Type B pancreatic cell (in vitro differentiated cells): ENCODE data around the gene HTRA1. TPM values are rescaled to one million over a fixed set of nuclear protein-coding genes. Genes with fewer than 3 reads are reported as not detected.
A peak's percentile ranks its signal among the peaks of the same experiment; 100 is the strongest.

Experiments used
- DNase-seq: peaks from one replicate; pipeline ENCODE4 v3.0.0; 2021; ENCODE audit warnings: mixed read lengths; ENCODE audit not compliant: unreplicated experiment; ENCODE audit errors: extremely low spot score
- H3K27ac Mint-ChIP-seq: 2 replicates; pipeline ENCODE4 v1.8.0; 2021; ENCODE audit warnings: mild to moderate bottlenecking, mixed read lengths
- H3K27me3 Mint-ChIP-seq: 2 replicates; pipeline ENCODE4 v1.8.0; 2021; ENCODE audit warnings: mixed read lengths
- H3K36me3 Mint-ChIP-seq: 2 replicates; pipeline ENCODE4 v1.8.0; 2021; ENCODE audit warnings: mixed read lengths
- H3K4me1 Mint-ChIP-seq: one replicate; pipeline ENCODE4 v1.8.0; 2021; ENCODE audit warnings: mixed read lengths; ENCODE audit not compliant: unreplicated experiment
- H3K4me3 Mint-ChIP-seq: 2 replicates; pipeline ENCODE4 v1.8.0; 2021; ENCODE audit warnings: mild to moderate bottlenecking, mixed read lengths
- H3K9me3 Mint-ChIP-seq: 2 replicates; pipeline ENCODE4 v1.8.0; 2021; ENCODE audit warnings: mixed read lengths
- total RNA-seq: library from RNA; stranded (reverse); gene quantifications from 2 replicates; pipeline ENCODE4 v1.2.1, GENCODE V29; 2021; ENCODE audit warnings: low replicate concordance
- TF ChIP-seq, protein P1 (sequence below): fragments of 200-600 bp; sonication (generic); conservative IDR thresholded peaks from 2 replicates; pipeline ENCODE4 v1.5.0; 2021; ENCODE audit warnings: antibody characterized with exemption, mild to moderate bottlenecking

Gene HTRA1
- total RNA-seq, 1 donor from 2014 or later, result 32.6 TPM

DNA sequence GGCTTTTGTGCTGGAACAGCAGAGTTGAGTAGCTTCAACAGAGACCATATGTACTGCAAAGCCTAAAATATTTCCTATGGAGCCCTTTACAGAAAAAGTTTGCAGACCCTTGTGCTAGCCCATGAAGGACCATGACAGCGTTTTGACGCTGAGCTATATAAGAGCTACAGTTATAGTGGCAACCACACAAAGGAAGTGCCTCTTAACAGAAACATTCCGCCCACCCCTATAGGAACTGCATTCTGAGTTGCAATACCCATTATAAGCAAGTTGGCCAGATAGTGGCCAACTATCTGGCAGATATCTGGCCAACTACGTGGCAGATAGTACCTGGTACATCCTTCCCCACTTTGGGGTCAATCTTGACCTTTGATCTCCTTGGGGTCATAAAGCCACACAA lies 51.7 kb downstream of the HTRA1 start:
- no peak overlapping the region for H3K4me3 Mint-ChIP-seq
- H3K9me3 Mint-ChIP-seq, result no peaks in the 10 kb centered on the region
- H3K27ac Mint-ChIP-seq, result no peak overlapping the region
- H3K27me3 Mint-ChIP-seq, result no peaks in the 10 kb centered on the region
- H3K36me3 Mint-ChIP-seq, result no peaks in the 10 kb centered on the region
- TF ChIP-seq, protein P1, sequence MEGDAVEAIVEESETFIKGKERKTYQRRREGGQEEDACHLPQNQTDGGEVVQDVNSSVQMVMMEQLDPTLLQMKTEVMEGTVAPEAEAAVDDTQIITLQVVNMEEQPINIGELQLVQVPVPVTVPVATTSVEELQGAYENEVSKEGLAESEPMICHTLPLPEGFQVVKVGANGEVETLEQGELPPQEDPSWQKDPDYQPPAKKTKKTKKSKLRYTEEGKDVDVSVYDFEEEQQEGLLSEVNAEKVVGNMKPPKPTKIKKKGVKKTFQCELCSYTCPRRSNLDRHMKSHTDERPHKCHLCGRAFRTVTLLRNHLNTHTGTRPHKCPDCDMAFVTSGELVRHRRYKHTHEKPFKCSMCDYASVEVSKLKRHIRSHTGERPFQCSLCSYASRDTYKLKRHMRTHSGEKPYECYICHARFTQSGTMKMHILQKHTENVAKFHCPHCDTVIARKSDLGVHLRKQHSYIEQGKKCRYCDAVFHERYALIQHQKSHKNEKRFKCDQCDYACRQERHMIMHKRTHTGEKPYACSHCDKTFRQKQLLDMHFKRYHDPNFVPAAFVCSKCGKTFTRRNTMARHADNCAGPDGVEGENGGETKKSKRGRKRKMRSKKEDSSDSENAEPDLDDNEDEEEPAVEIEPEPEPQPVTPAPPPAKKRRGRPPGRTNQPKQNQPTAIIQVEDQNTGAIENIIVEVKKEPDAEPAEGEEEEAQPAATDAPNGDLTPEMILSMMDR, result no peak
- peaks cover 17% of the 10 kb centered on the region for H3K4me1 Mint-ChIP-seq
- no peak for DNase-seq

DNA sequence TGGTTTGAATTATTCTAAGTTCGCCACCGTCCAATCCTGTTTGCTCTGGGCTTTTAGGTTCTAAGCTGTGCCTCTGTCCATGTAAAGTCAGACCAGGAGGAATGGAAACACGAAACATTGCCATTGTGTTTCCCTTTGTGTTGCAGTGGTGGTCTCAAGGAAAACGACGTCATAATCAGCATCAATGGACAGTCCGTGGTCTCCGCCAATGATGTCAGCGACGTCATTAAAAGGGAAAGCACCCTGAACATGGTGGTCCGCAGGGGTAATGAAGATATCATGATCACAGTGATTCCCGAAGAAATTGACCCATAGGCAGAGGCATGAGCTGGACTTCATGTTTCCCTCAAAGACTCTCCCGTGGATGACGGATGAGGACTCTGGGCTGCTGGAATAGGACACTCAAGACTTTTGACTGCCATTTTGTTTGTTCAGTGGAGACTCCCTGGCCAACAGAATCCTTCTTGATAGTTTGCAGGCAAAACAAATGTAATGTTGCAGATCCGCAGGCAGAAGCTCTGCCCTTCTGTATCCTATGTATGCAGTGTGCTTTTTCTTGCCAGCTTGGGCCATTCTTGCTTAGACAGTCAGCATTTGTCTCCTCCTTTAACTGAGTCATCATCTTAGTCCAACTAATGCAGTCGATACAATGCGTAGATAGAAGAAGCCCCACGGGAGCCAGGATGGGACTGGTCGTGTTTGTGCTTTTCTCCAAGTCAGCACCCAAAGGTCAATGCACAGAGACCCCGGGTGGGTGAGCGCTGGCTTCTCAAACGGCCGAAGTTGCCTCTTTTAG lies 52.9 kb downstream of the HTRA1 start:
- DNase-seq, result peak; percentile 27
- H3K4me3 Mint-ChIP-seq, result no peak overlapping the region
- H3K4me1 Mint-ChIP-seq, result peaks cover 9% of the 10 kb centered on the region

DNA sequence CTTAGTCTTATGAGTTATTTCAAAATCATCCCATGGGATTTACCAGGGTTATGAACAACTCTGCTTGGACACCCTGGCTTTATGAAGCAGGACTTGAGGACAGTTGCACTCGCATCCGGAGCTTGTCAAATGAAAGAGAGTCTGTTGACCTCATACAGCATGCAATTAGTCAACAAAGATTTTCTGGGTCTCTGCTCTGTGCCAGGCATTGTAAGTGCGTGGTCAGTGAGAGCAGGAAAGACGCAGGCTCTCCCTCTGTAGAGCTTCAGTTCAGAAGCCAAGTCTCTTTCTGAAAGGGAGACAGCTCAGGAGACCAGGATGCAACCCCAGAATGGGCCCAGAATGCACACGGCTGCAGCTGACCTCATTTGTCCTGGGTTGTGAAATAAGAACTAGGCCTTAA lies 53.7 kb downstream of the HTRA1 start:
- H3K36me3 Mint-ChIP-seq, result no peaks in the 10 kb centered on the region
- H3K27me3 Mint-ChIP-seq, result peaks cover 5% of the 10 kb centered on the region
- no peaks in the 10 kb centered on the region for H3K9me3 Mint-ChIP-seq
- TF ChIP-seq, protein P1, result no peak
- no peak overlapping the region for H3K27ac Mint-ChIP-seq
- H3K4me3 Mint-ChIP-seq, result no peak overlapping the region
- H3K4me1 Mint-ChIP-seq, result peaks cover 5% of the 10 kb centered on the region
- DNase-seq, result no peak

More for the DNA sequence above, 52.9 kb downstream of the HTRA1 start:
- Mint-ChIP-seq H3K27me3 (peaks cover 5% of the 10 kb centered on the region), H3K9me3 (no peaks in the 10 kb centered on the region), H3K36me3 (no peaks in the 10 kb centered on the region), H3K27ac (no peak overlapping the region)
- TF ChIP-seq, protein P1, result no peak

DNA sequence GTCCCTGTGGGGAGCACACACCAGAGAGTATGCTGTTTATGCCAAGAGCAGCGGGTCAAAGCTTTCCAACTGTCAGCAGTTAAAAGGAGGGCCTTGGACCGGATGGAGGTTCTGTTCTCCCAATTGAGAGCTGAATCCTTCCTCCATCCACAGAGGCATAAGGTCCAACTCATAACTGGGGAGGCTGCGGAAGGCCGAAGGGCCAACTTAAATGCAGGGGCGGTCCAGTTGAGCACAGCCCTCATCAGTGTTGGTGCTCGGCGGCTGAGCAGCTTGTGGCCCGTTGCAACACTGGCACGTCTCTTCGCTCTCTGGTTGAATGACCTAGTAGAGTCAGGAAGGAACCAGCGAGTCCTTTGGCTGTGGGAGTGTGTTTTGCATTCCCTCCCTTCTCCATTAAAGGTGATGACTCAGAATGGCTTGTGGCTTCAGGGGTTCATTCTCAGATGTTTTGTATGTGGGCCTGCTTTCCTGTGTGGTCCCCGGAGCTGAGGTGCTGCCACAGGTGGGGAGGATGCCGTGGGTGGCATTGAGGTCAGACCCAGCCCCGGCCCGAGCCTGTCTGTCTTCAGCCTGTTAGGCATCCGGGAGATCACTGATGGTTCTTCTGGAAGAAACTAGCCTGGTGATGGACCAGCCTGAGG lies 54.4 kb downstream of the HTRA1 start:
- Mint-ChIP-seq H3K4me1 (no peaks in the 10 kb centered on the region), H3K4me3 (no peak overlapping the region), H3K9me3 (no peaks in the 10 kb centered on the region), H3K27me3 (peaks cover 5% of the 10 kb centered on the region), H3K27ac (no peak overlapping the region), H3K36me3 (no peaks in the 10 kb centered on the region)
- DNase-seq, result no peak
- TF ChIP-seq, protein P1, result no peak

DNA sequence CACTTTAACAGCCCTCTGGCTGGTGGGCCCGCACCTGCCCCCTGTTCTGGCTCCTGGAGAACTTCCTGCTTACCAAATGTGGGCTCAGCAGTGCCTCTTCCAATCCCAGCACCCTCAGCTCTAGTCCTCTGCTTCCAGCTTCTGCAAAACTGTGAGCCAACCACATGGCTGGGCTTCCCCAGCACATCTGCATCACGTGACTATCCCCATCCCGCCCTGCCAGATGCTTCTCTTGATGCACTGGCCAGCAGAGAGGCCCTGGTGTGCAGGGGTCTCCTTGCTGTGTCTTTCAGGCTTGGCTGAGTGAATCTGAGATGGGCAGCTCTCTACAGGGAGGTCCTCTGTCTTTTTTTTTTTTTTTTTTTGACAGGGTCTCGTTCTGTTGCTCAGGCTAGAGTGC lies 55.4 kb downstream of the HTRA1 start:
- no peaks in the 10 kb centered on the region for H3K36me3 Mint-ChIP-seq
- H3K27ac Mint-ChIP-seq, result no peak overlapping the region
- H3K9me3 Mint-ChIP-seq, result no peaks in the 10 kb centered on the region
- no peaks in the 10 kb centered on the region for H3K4me1 Mint-ChIP-seq
- DNase-seq, result no peak
- peaks cover 5% of the 10 kb centered on the region for H3K27me3 Mint-ChIP-seq
- TF ChIP-seq, protein P1, result no peak
- H3K4me3 Mint-ChIP-seq, result no peak overlapping the region
